Sigmoid colon (tissue), 7 donors: ENCODE data around the gene SKI. TPM values are rescaled to one million over a fixed set of nuclear protein-coding genes. Genes with fewer than 3 reads are reported as not detected.

Experiments
- DNase-seq: peaks from one replicate; pipeline ENCODE4 v3.0.0-alpha.2; 2019
- H3K27ac ChIP-seq, 4 donors: fragments of 200-600 bp; sonication (generic); one replicate each; pipeline ENCODE4 v1.5.1; 2016 to 2019; ENCODE audit warnings: mild to moderate bottlenecking in 1 of 4
- H3K27me3 ChIP-seq, 3 donors: fragments of 200-600 bp; sonication (generic); one replicate each; pipeline ENCODE4 v1.5.1; 2019; ENCODE audit warnings: mild to moderate bottlenecking in 1 of 3
- H3K36me3 ChIP-seq, 4 donors: fragments of 200-600 bp; sonication (generic); one replicate each; pipeline ENCODE4 v1.5.1; 2016 to 2019
- H3K4me1 ChIP-seq, 4 donors: fragments of 200-600 bp; sonication (generic); one replicate each; pipeline ENCODE4 v1.5.1; 2017 to 2019
- H3K4me3 ChIP-seq, 4 donors: fragments of 200-600 bp; sonication (generic); one replicate each; pipeline ENCODE4 v1.5.1; 2017 to 2019; ENCODE audit warnings: mild to moderate bottlenecking in 2 of 4, moderate library complexity in 1 of 4
- H3K9me3 ChIP-seq, 4 donors: fragments of 200-600 bp in 3 of 4; sonication (generic) in 3 of 4; one replicate each; pipeline versions ENCODE4 v1.5.1 to v1.6.1; 2013 to 2019
- CTCF ChIP-seq, 4 experiments: fragments of 450-650 bp in 3 of 4; fragments of 200-600 bp in 1 of 4; IDR thresholded peaks; one replicate each; pipeline ENCODE4 v1.5.1; 2016 to 2019; ENCODE audit warnings: antibody characterized with exemption in 4 of 4, mild to moderate bottlenecking in 3 of 4, moderate library complexity in 2 of 4
- EP300 ChIP-seq, 4 donors: sonication (generic); formaldehyde crosslinking; IDR thresholded peaks; one replicate each; pipeline ENCODE4 v1.6.1; 2017; ENCODE audit warnings: antibody characterized with exemption in 4 of 4
- POLR2A ChIP-seq, 2 donors: fragments of 450-650 bp; IDR thresholded peaks; one replicate each; pipeline ENCODE4 v1.6.1; 2016; ENCODE audit warnings: antibody characterized with exemption in 2 of 2, mild to moderate bottlenecking in 2 of 2, moderate library complexity in 2 of 2
- POLR2AphosphoS5 ChIP-seq, 4 donors: sonication (generic); formaldehyde crosslinking; IDR thresholded peaks; one replicate each; pipeline ENCODE4 v1.6.1; 2017; ENCODE audit warnings: antibody characterized with exemption in 4 of 4
- WGBS, 2 donors: extraction: QIAGEN DNeasy Blood & Tissue Kit; methylation state at CpG; one replicate each; pipeline ENCODE4 v1.1.7; 2013; 5-methylcytosine and 5-hydroxymethylcytosine counted together
- intact Hi-C: fragments of 100-400 bp; cut with DNase I; formaldehyde crosslinking; loops from one replicate; pipeline ENCODE4 v1.15.1; 2023
- polyA plus RNA-seq, 3 donors: library from polyadenylated mRNA; stranded (reverse); fragments of 200-250 nt; gene quantifications; one replicate each; pipeline ENCODE4 v1.2.3, GENCODE V29; 2013
- total RNA-seq, 4 donors: library from RNA; depleted of rRNA; stranded (reverse); fragments of >200 nt; gene quantifications; one replicate each; pipeline ENCODE4 v1.1.0, GENCODE V29; 2016
- donor health status: healthy with polysubstance abuse.
- donor health status: Bipolar disorder and iron deficiency.
- donor health status: healthy.

SKI gene
- total and polyA plus RNA-seq, 7 donors, result 5.8 to 50.4 (median 19.3) TPM

GRCh38 chr1:2353551-2354438 lies 125.7 kb downstream of the SKI start:
- intact Hi-C loops, result no loop called here
- Histone ChIP-seq H3K27me3 (no peaks in the 10 kb centered on the region), H3K4me3 (no peak overlapping the region), H3K4me1 (peaks cover 0 to 23% (median 15%) of the 10 kb centered on the region in 4 donors), H3K9me3 (no peaks in the 10 kb centered on the region), H3K27ac (peak overlapping the region in 3 of 4 donors; percentile 18 to 55 (median 29)), H3K36me3 (no peaks in the 10 kb centered on the region)
- DNase-seq, result peak; percentile 55
- TF ChIP-seq CTCF (IDR thresholded peaks at IDR 0.05), result no peak
- TF ChIP-seq POLR2AphosphoS5 (IDR thresholded peaks at IDR 0.05), result no peak
- no peak for TF ChIP-seq EP300 (IDR thresholded peaks at IDR 0.05)
- TF ChIP-seq POLR2A (IDR thresholded peaks at IDR 0.05), result no peak
- 84 to 89% methylated on average over 28 of the region's 28 CpGs for WGBS, 2 donors

GRCh38 chr1:2354511-2355372 lies 126.6 kb downstream of the SKI start:
- 86 to 93% methylated on average over 38 of the region's 38 CpGs for WGBS, 2 donors
- Histone ChIP-seq H3K27ac (peak overlapping the region in 2 of 4 donors; percentile 42 to 63), H3K4me3 (peak overlapping the region in 1 of 4 donors; percentile 3), H3K36me3 (no peaks in the 10 kb centered on the region), H3K9me3 (no peaks in the 10 kb centered on the region), H3K4me1 (peaks cover 0 to 23% (median 15%) of the 10 kb centered on the region in 4 donors), H3K27me3 (no peaks in the 10 kb centered on the region)
- intact Hi-C loops, result no loop called here
- TF ChIP-seq CTCF (IDR thresholded peaks at IDR 0.05), result no peak
- TF ChIP-seq POLR2A (IDR thresholded peaks at IDR 0.05), result no peak
- no peak for TF ChIP-seq EP300 (IDR thresholded peaks at IDR 0.05)
- no peak for TF ChIP-seq POLR2AphosphoS5 (IDR thresholded peaks at IDR 0.05)
- peak; percentile 43 for DNase-seq

GRCh38 chr1:2355373-2356261 lies 127.5 kb downstream of the SKI start:
- TF ChIP-seq POLR2AphosphoS5 (IDR thresholded peaks at IDR 0.05) (no peak), CTCF (IDR thresholded peaks at IDR 0.05) (no peak), POLR2A (IDR thresholded peaks at IDR 0.05) (no peak), EP300 (IDR thresholded peaks at IDR 0.05) (no peak)
- intact Hi-C loops, result no loop called here
- Histone ChIP-seq H3K27me3 (no peaks in the 10 kb centered on the region), H3K4me1 (peaks cover 0 to 27% (median 23%) of the 10 kb centered on the region in 4 donors), H3K36me3 (no peaks in the 10 kb centered on the region), H3K9me3 (no peaks in the 10 kb centered on the region), H3K4me3 (no peak overlapping the region), H3K27ac (peak overlapping the region in 2 of 4 donors; percentile 42 to 63)
- 89% methylated on average over 28 of the region's 28 CpGs for WGBS, 2 donors
- DNase-seq, result peak; percentile 59

GRCh38 chr1:2356401-2356800 lies 128.3 kb downstream of the SKI start:
- Histone ChIP-seq H3K4me1 (peaks cover 0 to 35% (median 28%) of the 10 kb centered on the region in 4 donors), H3K9me3 (no peaks in the 10 kb centered on the region), H3K27me3 (no peaks in the 10 kb centered on the region), H3K4me3 (no peak overlapping the region), H3K36me3 (no peaks in the 10 kb centered on the region), H3K27ac (no peak overlapping the region)
- TF ChIP-seq CTCF (IDR thresholded peaks at IDR 0.05) (no peak), POLR2A (IDR thresholded peaks at IDR 0.05) (no peak)
- 94 to 95% methylated on average over 15 of the region's 15 CpGs for whole genome bisulfite sequencing, 2 donors
- peak; percentile 48 for DNase-seq
- intact Hi-C loops, result no loop called here
